ENCODE data around the gene ZNF43. TPM values are rescaled to one million over a fixed set of nuclear protein-coding genes. Genes with fewer than 3 reads are reported as not detected.
"Not testable (repeated sequence)": the region's sequence is repeated elsewhere in the genome, so short reads cannot be mapped to it uniquely, and the experiment has no call there.

The ZNF43 gene
- polyA plus RNA-seq (ENCODE audit: insufficient read length in 4 of 4) = 10 to 100 TPM; 34.2 to 50.2 (median 42.5) TPM

DNA sequence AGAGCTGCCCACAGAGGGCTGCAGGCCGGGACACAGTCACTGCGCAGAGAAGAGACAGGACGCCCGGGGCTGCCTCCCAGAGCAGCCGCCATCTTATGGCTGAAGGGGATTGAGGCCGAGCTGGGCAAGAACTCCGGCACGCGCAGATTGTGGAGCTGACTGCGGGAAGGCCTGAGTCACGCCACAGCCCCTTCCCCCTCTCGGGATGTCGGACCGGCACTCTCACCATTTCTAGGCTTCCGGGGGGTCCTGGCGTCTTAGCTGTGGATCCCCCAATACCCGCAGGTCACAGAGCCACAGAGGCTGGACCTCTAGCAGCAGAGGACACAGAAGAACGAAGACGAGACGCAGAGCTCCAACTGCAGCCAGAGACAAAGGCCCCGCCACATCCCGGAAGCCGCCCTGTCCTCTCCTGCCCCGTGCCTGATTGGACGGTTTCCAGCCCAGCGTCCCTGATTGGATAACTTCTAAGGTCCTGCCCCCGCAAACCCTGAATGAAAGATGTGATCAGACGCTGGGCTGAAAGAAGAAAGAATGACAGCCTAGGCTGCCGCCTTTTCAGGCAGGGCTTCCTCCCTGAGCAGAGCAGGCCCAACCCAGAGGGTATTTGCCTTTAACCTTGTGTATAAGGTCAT lies at the start of gene ZNF43:
Gene ZNF43, minus strand, starts transcription at position 373 of the 635 bp plus-strand sequence. Its CDS starts 144 bp downstream, at position 229.
- peak; percentile 86 to 96 (median 94) for DNase-seq (ENCODE audit: low read depth in 4 of 4, low spot score in 3 of 4)

DNA sequence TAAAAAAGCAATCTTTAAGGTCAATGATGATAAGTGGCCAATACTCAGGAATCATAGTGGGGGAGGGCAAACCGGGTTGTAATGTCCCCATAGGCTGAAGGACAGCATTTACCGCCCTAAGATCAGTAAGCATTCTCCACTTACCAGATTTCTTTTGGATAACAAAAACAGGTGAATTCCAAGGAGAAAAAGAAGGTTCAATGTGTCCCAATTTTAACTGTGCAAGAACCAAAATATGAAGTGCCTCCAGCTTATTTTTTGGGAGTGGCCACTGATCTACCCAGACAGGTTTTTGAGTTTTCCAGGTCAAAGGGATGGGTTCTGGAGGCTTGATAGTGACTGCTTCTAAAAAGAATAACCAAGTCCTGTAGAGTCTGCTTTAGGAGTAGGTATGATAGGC lies 49.5 kb upstream of the ZNF43 start:
- DNase-seq (ENCODE audit: low read depth in 4 of 4, low spot score in 3 of 4) = not testable (repeated sequence)

DNA sequence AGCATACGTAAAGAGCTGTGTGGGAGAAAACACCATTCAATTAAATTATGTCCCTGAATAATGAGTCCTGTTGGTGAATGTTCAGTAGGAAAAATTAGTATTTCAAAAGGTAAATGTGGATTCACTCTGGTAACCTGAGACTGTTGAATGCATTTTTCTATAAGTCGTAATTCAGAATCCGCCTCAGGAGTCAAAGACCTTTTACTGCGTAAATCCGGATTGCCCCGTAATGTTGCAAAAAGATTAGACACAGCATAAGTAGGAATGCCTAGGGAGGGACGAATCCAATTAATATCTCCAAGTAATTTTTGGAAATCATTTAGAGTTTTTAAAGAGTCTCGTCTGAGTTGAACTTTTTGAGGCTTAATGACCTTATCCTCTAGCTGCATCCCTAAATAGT lies 48.8 kb upstream of the ZNF43 start:
- not testable (repeated sequence) for DNase-seq (ENCODE audit: low read depth in 4 of 4, low spot score in 3 of 4)

DNA sequence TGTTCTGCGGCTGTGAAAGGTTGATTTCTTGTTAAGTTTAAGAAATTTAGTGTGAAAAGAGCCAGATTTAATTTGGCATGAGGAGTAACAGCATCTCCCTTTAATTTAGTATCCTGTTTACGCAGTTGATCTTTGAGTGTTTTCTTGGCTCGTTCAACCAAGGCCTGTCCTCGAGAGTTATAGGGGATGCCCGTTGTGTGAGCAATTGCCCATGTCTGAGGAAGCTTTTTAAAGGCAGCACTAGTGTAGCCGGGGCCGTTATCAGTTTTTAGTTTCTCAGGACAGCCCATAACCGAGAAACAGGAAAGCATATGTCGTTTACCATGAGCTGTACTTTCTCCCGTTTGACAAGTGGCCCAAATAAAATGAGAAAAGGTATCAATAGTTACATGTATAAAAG lies 47.5 kb upstream of the ZNF43 start:
- peak in 2 of 4 donors; percentile 12 to 31 for DNase-seq (ENCODE audit: low read depth in 4 of 4, low spot score in 3 of 4)

DNA sequence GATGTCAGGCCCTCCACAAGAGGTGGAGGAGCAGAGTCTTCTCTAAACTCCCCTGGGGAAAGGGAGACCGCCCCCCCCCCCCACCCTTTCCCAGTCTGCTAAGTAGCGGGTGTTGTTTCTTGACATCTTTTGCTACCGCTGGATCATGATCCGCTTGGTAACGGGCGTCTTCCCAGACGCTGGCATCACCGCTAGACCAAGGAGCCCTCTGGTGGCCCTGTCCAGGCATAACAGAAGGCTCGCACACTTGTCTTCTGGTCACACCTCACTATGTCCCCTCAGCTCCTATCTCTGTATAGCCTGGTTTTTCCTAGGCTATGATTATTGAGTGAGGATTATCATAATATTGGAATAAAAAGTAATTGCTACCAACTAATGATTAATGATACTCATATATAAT lies 44.8 kb upstream of the ZNF43 start:
- DNase-seq (ENCODE audit: low read depth in 4 of 4, low spot score in 3 of 4) = not testable (repeated sequence)

DNA sequence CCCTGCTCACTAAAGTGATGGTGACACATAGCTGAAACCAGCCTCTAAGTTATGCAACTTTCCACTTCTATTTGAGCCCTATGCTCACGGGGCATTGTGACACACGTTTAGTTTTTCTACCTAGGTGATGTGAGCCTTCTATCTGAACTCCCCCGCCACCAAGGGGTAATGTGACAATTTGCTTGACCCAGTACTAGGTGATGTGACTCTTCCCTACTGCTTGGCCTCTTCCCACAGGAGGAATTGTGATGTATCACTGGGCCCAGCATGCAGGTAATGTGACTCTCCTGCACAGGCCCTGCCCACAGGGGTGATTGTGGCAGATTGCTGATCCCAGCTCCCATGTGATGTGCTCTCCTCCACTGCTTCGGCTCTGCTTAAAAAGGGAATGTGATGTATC lies 42.7 kb upstream of the ZNF43 start:
- DNase-seq (ENCODE audit: low read depth in 4 of 4, low spot score in 3 of 4) = no peak

DNA sequence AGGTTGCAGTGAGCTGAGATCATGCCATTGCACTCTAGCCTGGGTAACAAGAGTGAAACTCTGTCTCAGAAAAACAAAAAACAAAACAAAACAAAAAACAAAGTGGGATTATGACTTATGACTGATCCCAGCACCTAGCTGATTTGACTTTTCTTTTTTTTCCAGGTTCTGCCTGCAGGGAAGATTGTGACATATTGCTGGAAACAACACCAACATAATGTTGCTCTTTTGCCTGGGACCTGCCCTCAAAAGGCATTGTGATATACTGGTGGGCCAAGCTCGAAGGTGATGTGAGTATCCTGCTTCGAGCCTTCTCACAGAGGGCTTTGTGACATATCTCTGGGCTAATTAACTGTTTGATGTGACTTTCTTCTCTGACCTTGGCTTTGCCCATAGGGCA lies 42.0 kb upstream of the ZNF43 start:
- no peak for DNase-seq (ENCODE audit: low read depth in 4 of 4, low spot score in 3 of 4)

DNA sequence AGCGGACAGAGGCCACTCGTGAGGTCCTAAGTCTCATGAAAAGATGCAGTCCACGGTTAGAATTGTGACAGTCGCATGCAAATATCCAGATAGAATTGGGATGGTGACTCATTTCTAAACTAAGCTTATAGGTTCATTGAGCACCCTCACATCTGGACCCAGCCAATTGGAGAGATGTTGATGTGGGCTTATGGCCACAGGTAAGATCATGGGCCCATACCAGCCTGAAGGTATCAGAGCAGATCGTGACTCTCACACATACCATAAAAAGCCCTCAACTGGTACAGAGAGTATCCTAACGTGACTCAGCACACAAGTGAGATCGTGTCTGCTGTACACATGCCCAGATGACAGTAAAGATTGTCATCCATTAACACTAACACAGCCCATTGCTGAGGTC lies 40.6 kb upstream of the ZNF43 start:
- DNase-seq (ENCODE audit: low read depth in 4 of 4, low spot score in 3 of 4) = not testable (repeated sequence)

DNA sequence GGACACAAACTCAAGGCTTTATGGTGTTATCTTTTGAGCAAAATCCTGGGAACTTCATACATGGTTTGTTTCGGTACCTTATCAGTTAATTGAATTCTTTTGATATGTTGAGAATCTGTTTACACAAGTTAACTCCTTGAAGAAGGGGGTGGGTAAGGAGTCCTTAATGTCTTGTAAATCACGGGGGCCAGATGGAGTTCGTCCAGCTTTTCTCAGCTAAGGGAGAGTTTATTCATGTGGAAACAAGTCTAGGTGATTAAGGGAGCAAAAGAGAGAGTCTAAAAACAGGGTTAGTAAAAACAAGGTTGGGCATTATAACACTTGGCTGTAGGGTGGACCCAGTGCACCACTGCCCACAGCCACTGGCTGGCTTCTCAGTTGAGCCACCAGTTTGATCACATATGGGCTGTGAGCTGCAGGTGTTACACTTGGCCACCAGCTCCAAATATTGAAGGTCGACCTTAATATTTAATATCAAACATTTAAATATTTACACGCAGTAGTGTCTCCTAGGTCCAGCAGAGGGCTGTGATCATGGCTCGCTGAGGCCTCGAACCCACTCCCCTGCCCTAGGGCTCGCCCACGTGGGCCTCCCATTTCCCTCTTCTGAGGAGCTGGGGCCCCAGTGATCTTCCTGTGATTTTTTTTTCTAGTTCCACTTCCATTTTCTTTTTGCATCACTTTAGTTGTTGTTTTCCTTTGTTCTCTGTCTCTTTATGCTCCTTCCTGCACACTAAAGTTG lies 21.0 kb upstream of the ZNF43 start:
- peak in 2 of 4 donors; percentile 30 to 47 for DNase-seq (ENCODE audit: low read depth in 4 of 4, low spot score in 3 of 4)

DNA sequence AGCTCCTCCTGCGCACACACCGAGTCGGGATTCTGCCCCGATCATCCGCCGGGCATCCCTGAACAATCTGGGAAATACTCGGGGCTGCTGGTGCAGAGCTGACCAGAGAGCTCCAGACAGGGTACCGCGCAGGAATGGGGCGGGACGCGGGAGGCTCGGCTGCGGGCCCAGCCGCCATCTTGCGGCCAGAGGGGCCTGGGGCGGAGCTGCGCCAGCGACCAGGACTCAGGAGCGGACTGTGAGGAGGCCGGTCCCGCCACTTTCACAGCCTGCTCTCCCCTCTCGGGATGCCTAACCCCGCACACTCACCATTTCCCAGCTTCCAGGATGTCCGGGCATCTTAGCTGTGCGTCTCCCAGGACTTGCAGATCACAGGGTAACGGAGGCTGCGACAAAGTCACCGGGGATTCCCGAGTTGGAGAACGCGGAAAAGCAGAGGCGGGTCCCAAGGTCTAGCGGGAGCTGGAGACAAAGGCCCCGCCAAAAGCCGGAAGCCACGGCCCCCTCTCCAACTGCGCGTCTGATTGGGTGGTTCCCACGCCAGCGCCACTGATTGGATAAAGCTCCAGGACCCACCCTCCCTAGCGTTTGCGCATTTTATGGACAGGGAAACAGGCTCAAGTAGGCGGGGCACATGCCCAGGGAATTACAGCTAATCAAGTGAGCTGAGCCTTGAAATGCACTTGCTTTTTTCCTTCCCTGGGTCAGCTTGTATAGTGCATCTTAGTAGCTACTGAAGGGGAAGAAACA lies 15.8 kb upstream of the ZNF43 start:
- peak; percentile 93 to 97 (median 97) for DNase-seq (ENCODE audit: low read depth in 4 of 4, low spot score in 3 of 4)

DNA sequence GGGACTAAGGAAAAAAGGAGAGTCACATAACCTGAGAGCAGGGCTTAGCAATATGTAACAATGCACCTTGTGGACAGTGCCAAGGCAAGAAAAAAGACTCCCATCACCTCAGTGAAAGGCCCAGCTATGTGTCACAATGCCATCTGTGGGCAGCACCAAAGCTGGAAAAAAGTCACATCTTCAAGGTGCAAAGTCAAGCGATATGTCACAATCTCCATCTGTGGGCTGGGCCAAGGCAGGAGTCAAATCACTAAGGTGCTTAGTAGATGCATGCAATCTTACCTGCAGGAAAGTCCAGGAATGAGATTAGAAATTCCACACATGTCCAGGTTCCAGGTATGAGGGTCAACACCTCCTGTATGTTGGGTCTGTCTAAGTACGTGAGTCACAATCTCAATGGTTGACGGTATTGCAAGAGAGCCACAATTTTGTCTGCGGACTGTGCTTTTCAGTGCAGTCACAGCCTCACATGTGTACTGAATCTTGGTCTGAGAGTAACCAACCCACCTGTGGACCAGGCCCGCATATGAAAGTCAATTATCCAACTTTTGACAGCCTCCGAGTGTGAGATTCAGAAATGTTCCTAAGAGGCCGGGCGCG lies 14.8 kb upstream of the ZNF43 start:
- DNase-seq (ENCODE audit: low read depth in 4 of 4, low spot score in 3 of 4) = no peak

DNA sequence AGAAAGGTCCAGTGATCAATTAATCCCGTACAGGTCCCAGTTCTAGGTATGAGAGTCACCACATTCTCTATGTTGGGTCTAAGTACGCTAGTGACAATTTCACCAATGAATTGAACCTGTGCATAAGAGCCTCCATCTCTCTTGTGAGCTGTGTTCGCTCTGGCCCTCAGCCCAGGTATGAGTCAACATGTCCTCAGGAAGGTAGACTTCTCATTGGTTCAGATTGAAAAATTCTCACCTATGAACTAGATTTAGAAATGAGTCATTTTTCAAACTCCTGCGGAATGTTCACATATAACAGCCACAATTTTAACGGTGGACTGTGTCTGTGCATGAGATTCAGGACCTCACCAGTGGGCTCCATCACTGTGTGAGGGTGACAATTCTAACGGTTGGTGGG lies 12.7 kb upstream of the ZNF43 start:
- DNase-seq (ENCODE audit: low read depth in 4 of 4, low spot score in 3 of 4) = no peak

DNA sequence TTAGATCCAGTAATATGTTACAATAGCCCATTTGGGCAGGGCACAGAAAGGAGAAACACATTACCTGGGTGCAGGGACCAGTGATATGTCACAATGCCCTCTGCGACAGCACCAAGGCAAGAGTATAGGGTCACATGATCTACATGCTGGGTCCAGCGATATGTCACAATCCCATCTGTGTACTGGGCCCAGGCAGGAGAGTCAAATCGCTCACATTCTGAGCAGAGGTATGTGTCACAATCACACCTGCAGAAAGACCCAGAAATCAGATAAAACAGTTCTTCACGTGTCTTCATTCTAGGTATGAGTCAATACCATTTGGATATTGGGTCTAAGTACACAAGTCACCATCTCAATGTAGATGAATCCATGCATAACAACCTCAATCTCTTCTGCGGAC lies 7.1 kb upstream of the ZNF43 start:
- no peak for DNase-seq (ENCODE audit: low read depth in 4 of 4, low spot score in 3 of 4)

DNA sequence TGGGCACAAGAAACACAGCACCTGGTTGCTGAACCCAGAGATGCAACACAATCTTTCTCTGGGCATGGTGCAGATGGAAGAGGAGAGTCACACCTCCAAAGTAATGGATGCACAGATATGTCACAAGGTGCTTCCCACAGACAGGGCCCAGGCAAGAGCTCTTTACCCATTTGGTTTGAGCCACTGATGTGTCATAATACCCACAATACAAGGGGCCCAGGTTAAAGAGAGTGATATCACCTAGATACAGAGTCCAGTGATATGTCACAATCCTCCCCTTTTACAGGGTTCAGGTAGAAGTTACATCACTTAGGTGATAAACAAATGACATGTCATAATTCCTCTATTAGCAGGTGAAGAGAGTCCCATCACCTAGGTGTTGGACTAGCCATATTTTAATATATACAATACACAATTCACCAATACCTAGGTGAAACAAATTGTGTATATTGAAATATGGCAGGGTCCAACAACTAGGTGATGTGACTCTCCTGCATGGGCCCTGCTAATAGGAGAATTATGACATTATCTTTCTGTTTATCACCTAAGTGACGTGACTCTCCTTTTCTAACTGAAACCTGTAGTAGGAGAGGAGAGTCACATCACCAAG lies 5.6 kb upstream of the ZNF43 start:
- DNase-seq (ENCODE audit: low read depth in 4 of 4, low spot score in 3 of 4) = no peak

DNA sequence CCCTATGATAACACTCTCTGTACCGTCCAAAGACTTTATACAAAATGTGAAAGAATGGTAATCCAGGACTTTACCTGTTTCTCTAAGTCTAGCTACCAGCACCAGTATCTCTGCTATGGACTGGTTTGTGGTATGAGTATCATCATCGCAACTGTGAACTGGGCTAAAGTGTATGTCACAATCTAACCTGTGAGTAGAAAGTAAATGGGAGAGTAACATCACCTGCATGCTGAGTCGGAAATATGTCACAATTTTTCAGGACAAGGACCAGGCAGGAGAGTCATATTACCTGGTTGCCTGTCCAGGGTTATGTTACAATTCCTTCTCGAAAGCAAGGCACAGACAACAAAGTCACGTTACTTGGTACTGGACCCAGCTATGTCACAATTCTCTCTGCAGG lies 5.1 kb upstream of the ZNF43 start:
- DNase-seq (ENCODE audit: low read depth in 4 of 4, low spot score in 3 of 4) = no peak

DNA sequence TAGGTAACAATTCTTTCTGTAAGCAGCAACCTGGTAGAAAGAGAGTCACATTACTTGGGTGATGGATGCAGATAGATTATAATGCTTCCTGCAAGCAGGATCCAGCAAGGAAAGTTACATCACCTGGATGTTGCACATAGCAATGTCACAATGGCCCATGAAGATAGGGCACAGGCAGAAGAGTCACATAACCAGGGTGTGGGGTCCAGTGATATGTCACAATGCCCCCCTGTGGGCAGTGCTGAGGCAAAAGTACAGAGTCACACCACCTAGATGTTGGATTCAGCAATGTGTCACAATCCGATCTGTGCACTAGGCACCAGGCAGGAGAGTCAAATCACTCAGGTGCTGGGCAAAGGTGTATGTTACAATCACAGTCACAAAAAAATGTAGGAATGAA lies 4.0 kb upstream of the ZNF43 start:
- DNase-seq (ENCODE audit: low read depth in 4 of 4, low spot score in 3 of 4) = no peak

DNA sequence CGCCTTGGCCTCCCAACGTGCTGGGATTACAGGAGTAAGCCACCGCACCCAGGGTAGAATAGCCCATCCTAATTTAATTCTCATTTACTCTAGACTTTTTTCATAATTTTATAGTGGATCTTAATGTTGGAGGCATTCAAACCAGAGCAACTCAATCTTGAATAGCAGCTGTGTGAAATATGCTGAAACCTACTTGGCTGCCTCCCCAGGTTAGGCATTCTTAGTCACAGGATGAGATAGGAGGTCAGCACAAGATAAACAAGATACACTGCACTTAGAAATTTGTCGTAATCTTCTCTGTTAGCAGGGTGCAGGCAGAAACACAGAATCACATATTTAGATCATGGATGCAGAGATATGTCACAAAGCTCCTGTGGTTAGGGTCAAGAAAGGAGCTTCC lies 2.7 kb upstream of the ZNF43 start:
- DNase-seq (ENCODE audit: low read depth in 4 of 4, low spot score in 3 of 4) = no peak

DNA sequence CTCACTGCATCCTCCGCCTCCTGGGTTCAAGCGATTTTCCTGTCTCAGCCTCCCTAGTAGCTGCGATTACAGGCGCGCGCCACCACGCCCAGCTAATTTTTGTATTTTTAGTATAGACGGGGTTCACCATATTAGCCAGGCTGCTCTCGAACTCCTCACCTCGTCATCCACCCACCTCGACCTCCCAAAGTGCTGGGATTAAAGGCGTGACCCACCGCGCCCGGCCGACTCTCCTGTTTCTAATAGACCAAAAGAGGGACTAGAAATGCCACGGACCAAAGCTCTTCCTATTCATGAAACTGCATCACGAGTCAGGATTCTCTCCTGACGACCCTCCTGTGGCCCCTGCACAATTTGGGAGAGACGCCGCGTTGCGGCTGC lies 563 bp downstream of the ZNF43 start:
- no peak for DNase-seq (ENCODE audit: low read depth in 4 of 4, low spot score in 3 of 4)

DNA sequence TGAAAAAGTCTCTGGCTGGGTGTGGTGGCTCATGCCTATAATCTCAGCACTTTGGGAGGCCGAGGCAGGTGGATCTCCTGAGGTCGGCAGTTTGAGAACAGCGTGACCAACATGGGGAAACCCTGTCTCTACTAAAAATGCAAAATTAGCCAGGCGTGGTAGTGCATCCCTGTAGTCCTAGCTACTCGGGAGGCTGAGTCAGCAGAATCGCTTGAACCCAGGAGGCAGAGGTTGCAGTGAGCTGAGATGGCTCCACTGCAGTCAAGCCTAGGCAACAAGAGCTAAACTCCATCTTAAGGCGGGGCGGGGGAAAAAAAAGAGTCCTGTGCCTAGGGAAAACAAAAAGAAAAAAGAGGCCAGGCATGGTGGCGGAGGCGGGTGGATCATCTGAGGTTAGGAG lies 2.2 kb downstream of the ZNF43 start:
- DNase-seq (ENCODE audit: low read depth in 4 of 4, low spot score in 3 of 4) = no peak

DNA sequence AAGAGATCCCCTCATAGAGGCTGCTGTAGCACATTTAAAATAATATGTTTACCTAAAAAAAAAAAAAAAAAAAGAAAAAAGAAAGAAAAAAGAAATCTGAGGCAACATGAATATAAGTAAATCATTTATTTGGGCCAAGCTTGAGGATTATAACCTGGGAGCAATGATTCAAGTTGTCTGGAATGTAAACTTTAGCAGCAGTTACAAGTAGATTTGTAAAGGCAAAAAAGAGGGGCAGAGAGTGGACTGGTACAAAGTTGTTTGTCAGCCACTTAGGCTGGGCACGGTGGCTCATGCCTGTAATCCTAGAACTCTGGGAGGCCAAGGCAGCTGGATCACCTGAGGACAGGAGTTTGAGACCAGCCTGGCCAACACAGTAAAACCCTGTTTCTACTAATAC lies 11.3 kb downstream of the ZNF43 start:
- no peak for DNase-seq (ENCODE audit: low read depth in 4 of 4, low spot score in 3 of 4)

DNA sequence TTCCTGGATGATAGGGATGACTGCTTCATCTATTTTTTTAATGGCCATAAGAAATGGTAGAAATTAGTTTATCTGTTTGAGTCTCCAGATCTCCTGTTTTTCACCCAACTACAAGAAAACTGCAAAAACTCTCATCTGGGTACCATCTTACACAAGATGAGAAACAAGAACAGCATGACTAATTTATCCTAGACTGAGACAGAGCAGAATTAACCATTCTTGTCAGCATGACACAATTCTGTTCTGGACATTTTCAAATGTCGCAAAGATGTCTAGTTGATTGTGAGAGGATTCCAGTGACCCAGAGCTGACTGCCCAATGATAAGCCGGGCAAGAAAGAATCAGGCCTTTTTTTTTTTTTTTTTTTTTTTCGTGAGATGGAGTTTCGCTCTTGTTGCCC lies 12.8 kb downstream of the ZNF43 start:
- DNase-seq (ENCODE audit: low read depth in 4 of 4, low spot score in 3 of 4) = no peak
